CD4-positive, alpha-beta T cell (primary cell): ENCODE results near the gene CHL1. TPM values are rescaled to one million over a fixed set of nuclear protein-coding genes. Genes with fewer than 3 reads are reported as not detected.
"Not testable (repeated sequence)": the region's sequence is repeated elsewhere in the genome, so short reads cannot be mapped to it uniquely, and the experiment has no call there.

Experiments used
- ATAC-seq: fragments of 200-7000 bp; cut with Tn5 transposase; one replicate; pipeline ENCODE4 v1.10.0; 2022; ENCODE audit warnings: mild to moderate bottlenecking; ENCODE audit not compliant: poor library complexity
- CTCF ChIA-PET: fragments of 350-600 bp; sonication (Branson Sonifier 250); formaldehyde crosslinking; loops from one replicate; lab custom pipeline; 2021; ENCODE audit warnings: antibody characterized with exemption, inconsistent platforms; lab: Charles Lee
- POLR2A ChIA-PET: fragments of 350-600 bp; sonication (Branson Sonifier 250); formaldehyde crosslinking; loops from one replicate; lab custom pipeline; 2021; ENCODE audit warnings: antibody characterized with exemption, inconsistent platforms; lab: Charles Lee
- DNase-seq, 14 experiments: peaks; one replicate each; pipeline ENCODE4 v3.0.0-alpha.2; 2013 to 2020; ENCODE audit warnings: mixed read lengths in 2 of 14
- H3K27ac ChIP-seq, 2 donors: one replicate each; pipeline versions ENCODE4 v1.5.1 to v1.7.0; 2013; ENCODE audit warnings: low read length in 2 of 2, low read depth in 1 of 2, mild to moderate bottlenecking in 1 of 2
- H3K27me3 ChIP-seq, 2 experiments: 1 replicate in 1 of 2; 2 replicates in 1 of 2; pipeline versions ENCODE4 v1.6.1 to v1.7.0; 2013; ENCODE audit warnings: low read length in 2 of 2, control low read depth in 1 of 2, mild to moderate bottlenecking in 1 of 2, moderate library complexity in 1 of 2; ENCODE audit not compliant: insufficient read depth in 2 of 2, control insufficient read depth in 1 of 2
- H3K36me3 ChIP-seq: one replicate; pipeline ENCODE4 v1.6.1; 2013; ENCODE audit warnings: low read length, control low read depth; ENCODE audit not compliant: insufficient read depth
- H3K4me1 ChIP-seq: one replicate; pipeline ENCODE4 v1.6.1; 2013; ENCODE audit warnings: low read length, control low read depth; ENCODE audit not compliant: insufficient read depth
- H3K4me3 ChIP-seq: one replicate; pipeline ENCODE4 v1.5.1; 2013; ENCODE audit warnings: mild to moderate bottlenecking, low read length, moderate library complexity
- H3K9me3 ChIP-seq, 2 experiments: 1 replicate in 1 of 2; 2 replicates in 1 of 2; pipeline versions ENCODE4 v1.6.1 to v1.7.0; 2013; ENCODE audit warnings: low read length in 2 of 2, mild to moderate bottlenecking in 2 of 2, control low read depth in 1 of 2, moderate library complexity in 1 of 2; ENCODE audit not compliant: control insufficient read depth in 1 of 2, insufficient read depth in 1 of 2
- H3K27ac Mint-ChIP-seq: one replicate; pipeline ENCODE4 v1.8.0; 2020; ENCODE audit warnings: mixed read lengths
- H3K27me3 Mint-ChIP-seq: one replicate; pipeline ENCODE4 v1.8.0; 2021; ENCODE audit warnings: mixed read lengths
- H3K36me3 Mint-ChIP-seq: one replicate; pipeline ENCODE4 v1.8.0; 2021; ENCODE audit warnings: low read depth, mixed read lengths
- H3K4me1 Mint-ChIP-seq: one replicate; pipeline ENCODE4 v1.8.0; 2021; ENCODE audit warnings: low read depth, mixed read lengths
- H3K4me3 Mint-ChIP-seq: one replicate; pipeline ENCODE4 v1.8.0; 2020; ENCODE audit warnings: mild to moderate bottlenecking, mixed read lengths
- H3K9me3 Mint-ChIP-seq: one replicate; pipeline ENCODE4 v1.8.0; 2020; ENCODE audit warnings: mixed read lengths
- intact Hi-C, 2 experiments: fragments of 100-400 bp; cut with DNase I in 1 of 2; cut with micrococcal nuclease in 1 of 2; formaldehyde crosslinking; loops; one replicate each; pipeline versions ENCODE4 v1.15.1 to v1.9.0; 2023 to 2025; cut with DNase I, micrococcal nuclease
- total RNA-seq, 174 experiments: library from RNA in 2 of 174; stranded (reverse) in 2 of 174; gene quantifications; one replicate each; pipeline ENCODE4 v1.2.3 and lab custom pipeline; 2021 to 2026
- TF ChIP-seq, protein P1 (sequence below): fragments of 200-600 bp; IDR thresholded peaks from one replicate; pipeline ENCODE4 v1.8.0; 2022; ENCODE audit warnings: antibody characterized with exemption, mild to moderate bottlenecking

Gene CHL1
- total RNA-seq, 2 experiments from 2014 or later: not detected

DNA sequence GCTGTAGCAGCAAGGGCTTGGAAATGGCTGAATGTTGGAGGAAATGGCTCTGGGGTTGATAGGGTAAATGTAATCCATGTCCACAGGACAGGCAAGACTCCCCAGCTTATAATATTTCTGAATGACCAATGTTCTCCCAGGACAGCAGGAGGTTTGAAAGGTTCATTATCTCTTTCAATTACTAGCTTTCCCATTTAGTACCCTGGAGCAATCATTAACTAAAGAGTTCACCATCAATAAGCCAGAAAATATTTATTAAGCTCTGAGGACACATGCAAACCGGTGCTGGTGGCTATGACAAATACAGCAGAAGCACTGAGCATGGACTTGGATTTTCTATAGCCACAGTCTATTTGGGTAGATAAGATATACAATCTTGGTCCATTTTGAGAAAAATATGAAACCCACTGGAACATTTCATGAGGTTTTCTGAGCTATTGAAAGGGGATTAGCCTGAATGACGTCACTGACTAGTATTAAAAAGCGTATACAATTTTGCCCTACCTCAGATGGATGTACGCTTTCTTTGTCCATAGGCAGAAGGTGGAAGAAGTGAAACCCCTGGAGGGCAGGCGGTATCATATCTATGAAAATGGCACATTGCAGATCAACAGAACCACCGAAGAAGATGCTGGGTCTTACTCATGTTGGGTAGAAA is 166.2 kb downstream of the CHL1 start:
- no peaks in the 10 kb centered on the region for H3K9me3 ChIP-seq
- H3K4me3 Mint-ChIP-seq: no peak overlapping the region
- ATAC-seq (no peak), DNase-seq (no peak)
- H3K27me3 Mint-ChIP-seq: no peaks in the 10 kb centered on the region
- no peaks in the 10 kb centered on the region for H3K4me1 ChIP-seq
- TF ChIP-seq, protein P1, sequence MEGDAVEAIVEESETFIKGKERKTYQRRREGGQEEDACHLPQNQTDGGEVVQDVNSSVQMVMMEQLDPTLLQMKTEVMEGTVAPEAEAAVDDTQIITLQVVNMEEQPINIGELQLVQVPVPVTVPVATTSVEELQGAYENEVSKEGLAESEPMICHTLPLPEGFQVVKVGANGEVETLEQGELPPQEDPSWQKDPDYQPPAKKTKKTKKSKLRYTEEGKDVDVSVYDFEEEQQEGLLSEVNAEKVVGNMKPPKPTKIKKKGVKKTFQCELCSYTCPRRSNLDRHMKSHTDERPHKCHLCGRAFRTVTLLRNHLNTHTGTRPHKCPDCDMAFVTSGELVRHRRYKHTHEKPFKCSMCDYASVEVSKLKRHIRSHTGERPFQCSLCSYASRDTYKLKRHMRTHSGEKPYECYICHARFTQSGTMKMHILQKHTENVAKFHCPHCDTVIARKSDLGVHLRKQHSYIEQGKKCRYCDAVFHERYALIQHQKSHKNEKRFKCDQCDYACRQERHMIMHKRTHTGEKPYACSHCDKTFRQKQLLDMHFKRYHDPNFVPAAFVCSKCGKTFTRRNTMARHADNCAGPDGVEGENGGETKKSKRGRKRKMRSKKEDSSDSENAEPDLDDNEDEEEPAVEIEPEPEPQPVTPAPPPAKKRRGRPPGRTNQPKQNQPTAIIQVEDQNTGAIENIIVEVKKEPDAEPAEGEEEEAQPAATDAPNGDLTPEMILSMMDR: no peak
- peaks cover 3% of the 10 kb centered on the region for H3K9me3 Mint-ChIP-seq
- no peaks in the 10 kb centered on the region for H3K27me3 ChIP-seq
- ChIA-PET POLR2A (no interaction called here), CTCF (no interaction called here)
- intact Hi-C loops: no loop called here
- H3K4me1 Mint-ChIP-seq: no peaks in the 10 kb centered on the region
- H3K27ac ChIP-seq: no peak overlapping the region
- H3K27ac Mint-ChIP-seq: no peak overlapping the region
- no peaks in the 10 kb centered on the region for H3K36me3 ChIP-seq
- H3K36me3 Mint-ChIP-seq: no peaks in the 10 kb centered on the region
- no peak overlapping the region for H3K4me3 ChIP-seq

DNA sequence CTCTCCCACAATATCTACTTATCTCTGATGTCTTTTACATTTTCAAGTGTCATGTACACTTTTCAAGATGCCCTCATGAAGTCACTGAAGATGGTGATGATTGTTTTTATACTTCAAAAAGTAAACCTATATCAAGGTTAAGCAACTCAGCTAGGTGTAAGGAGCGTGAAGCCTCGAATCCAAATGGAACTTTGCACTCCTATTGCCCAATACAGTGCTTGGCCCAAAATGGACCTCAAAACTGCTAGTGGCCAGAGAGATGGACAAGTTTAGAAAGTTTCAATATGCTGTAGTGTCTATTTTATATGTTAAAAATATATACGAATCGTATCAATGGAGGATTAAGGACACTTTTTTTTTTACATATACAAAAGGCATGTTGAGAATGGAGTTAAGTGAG is 167.7 kb downstream of the CHL1 start:
- intact Hi-C loops: no loop called here
- DNase-seq (no peak), ATAC-seq (no peak)
- H3K27me3 Mint-ChIP-seq: no peaks in the 10 kb centered on the region
- TF ChIP-seq, protein P1: no peak
- ChIA-PET CTCF (no interaction called here), POLR2A (no interaction called here)
- H3K27ac ChIP-seq: no peak overlapping the region
- H3K36me3 ChIP-seq: no peaks in the 10 kb centered on the region
- no peak overlapping the region for H3K4me3 ChIP-seq
- peaks cover 7% of the 10 kb centered on the region for H3K9me3 Mint-ChIP-seq
- H3K4me1 ChIP-seq: no peaks in the 10 kb centered on the region
- no peaks in the 10 kb centered on the region for H3K4me1 Mint-ChIP-seq
- H3K9me3 ChIP-seq: no peaks in the 10 kb centered on the region
- no peaks in the 10 kb centered on the region for H3K27me3 ChIP-seq
- H3K4me3 Mint-ChIP-seq: no peak overlapping the region
- no peak overlapping the region for H3K27ac Mint-ChIP-seq
- H3K36me3 Mint-ChIP-seq: no peaks in the 10 kb centered on the region

DNA sequence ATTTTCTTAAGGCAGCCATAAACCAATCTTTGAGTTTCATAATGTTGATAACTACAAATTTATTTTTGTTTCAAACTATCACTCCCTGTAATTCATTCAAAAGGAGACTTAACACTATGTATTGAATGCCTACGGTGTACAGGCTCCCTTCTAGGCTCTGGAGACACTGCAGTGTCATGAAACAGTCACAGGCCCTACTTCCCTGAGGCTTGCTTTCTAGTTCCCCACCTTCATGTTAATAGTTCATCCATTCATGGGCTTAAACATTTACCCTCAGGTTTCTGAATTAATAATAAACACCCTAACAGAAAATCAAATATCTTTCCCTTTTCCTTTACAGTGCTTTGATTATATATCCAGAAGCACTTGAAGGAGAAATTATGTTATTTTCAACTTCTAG is 168.7 kb downstream of the CHL1 start:
- CTCF ChIA-PET: no interaction called here
- H3K36me3 ChIP-seq: no peaks in the 10 kb centered on the region
- Mint-ChIP-seq H3K27ac (no peak overlapping the region), H3K9me3 (peaks cover 4% of the 10 kb centered on the region), H3K36me3 (no peaks in the 10 kb centered on the region), H3K4me1 (no peaks in the 10 kb centered on the region), H3K27me3 (no peaks in the 10 kb centered on the region), H3K4me3 (no peak overlapping the region)
- H3K27me3 ChIP-seq: no peaks in the 10 kb centered on the region
- H3K4me1 ChIP-seq: no peaks in the 10 kb centered on the region
- H3K9me3 ChIP-seq: no peaks in the 10 kb centered on the region
- POLR2A ChIA-PET: no interaction called here
- TF ChIP-seq, protein P1: no peak
- DNase-seq (no peak), ATAC-seq (no peak)
- no peak overlapping the region for H3K4me3 ChIP-seq
- intact Hi-C loops: no loop called here
- no peak overlapping the region for H3K27ac ChIP-seq

DNA sequence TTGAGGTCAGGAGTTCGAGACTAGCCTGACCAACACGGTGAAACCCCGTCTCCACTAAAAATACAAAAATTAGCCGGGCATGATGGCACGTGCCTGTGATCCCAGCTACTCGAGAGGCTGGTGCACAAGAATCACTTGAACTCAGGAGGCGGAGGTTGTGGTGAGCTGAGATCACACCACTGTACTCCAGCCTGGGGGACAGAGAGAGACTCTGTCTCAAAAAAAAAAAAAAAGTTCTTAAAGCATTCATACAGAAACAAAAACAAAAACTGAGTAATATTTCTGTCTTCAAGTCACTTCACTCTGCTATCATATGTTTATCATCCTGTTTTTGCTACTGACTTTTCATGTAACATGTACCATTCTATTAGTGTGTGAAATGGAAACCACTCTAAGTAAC is 169.7 kb downstream of the CHL1 start:
- H3K4me1 ChIP-seq, ATAC-seq, H3K9me3 ChIP-seq, H3K4me3 ChIP-seq, CTCF ChIA-PET, intact Hi-C loops, H3K27me3 Mint-ChIP-seq, DNase-seq, H3K27ac Mint-ChIP-seq, H3K4me3 Mint-ChIP-seq, H3K4me1 Mint-ChIP-seq, H3K36me3 Mint-ChIP-seq, H3K27ac ChIP-seq, H3K9me3 Mint-ChIP-seq, H3K27me3 ChIP-seq, H3K36me3 ChIP-seq, POLR2A ChIA-PET: not testable (repeated sequence)
